GM19099 (cell line): ENCODE measurements around the gene KIF4A.

Experiments
- POLR2A ChIP-seq: IDR thresholded peaks from 3 replicates; pipeline ENCODE4 v1.6.1; 2011; ENCODE audit warnings: low read depth; ENCODE audit not compliant: insufficient read length; ENCODE audit errors: extremely low read depth

Gene KIF4A

GRCh38 chrX:70280573-70280972, 9.3 kb upstream of the KIF4A start:
- TF ChIP-seq POLR2A, result no peak

GRCh38 chrX:70281951-70282350, 8.0 kb upstream of the KIF4A start, which contains the start of gene RAB41:
TSS of gene RAB41 (plus strand) at chrX:70282172. CDS start at chrX:70282218, 46 bp downstream.
- TF ChIP-seq POLR2A, result no peak

GRCh38 chrX:70289168-70289792, 624 bp upstream of the KIF4A start:
- TF ChIP-seq POLR2A, result no peak

- no peak for TF ChIP-seq POLR2A
Observed at GRCh38 chrX:70292788-70293187, 2.9 kb downstream of the KIF4A start.

GRCh38 chrX:70293621-70294020, 3.7 kb downstream of the KIF4A start:
- TF ChIP-seq POLR2A, result no peak

- TF ChIP-seq POLR2A, result no peak
Observed at GRCh38 chrX:70301716-70302115, 11.8 kb downstream of the KIF4A start.

- no peak for TF ChIP-seq POLR2A
Observed at GRCh38 chrX:70313503-70313902, 23.6 kb downstream of the KIF4A start.

GRCh38 chrX:70322784-70323183, 32.9 kb downstream of the KIF4A start:
- TF ChIP-seq POLR2A, result no peak

- TF ChIP-seq POLR2A, result no peak
Observed at GRCh38 chrX:70324326-70324725, 34.4 kb downstream of the KIF4A start.

GRCh38 chrX:70331161-70331560, 41.3 kb downstream of the KIF4A start:
- TF ChIP-seq POLR2A, result no peak

GRCh38 chrX:70332600-70332999, 42.7 kb downstream of the KIF4A start:
- no peak for TF ChIP-seq POLR2A

GRCh38 chrX:70336767-70337166, 46.9 kb downstream of the KIF4A start:
- TF ChIP-seq POLR2A, result no peak

GRCh38 chrX:70338290-70338689, 48.4 kb downstream of the KIF4A start:
- no peak for TF ChIP-seq POLR2A

GRCh38 chrX:70343435-70343834, 53.5 kb downstream of the KIF4A start:
- no peak for TF ChIP-seq POLR2A

- TF ChIP-seq POLR2A, result no peak
Observed at GRCh38 chrX:70346418-70347070, 56.6 kb downstream of the KIF4A start.

GRCh38 chrX:70352496-70352895, 62.6 kb downstream of the KIF4A start:
- no peak for TF ChIP-seq POLR2A
